CD4-positive, alpha-beta memory T cell (primary cell): ENCODE data around the gene CRYBA2. TPM values are rescaled to one million over a fixed set of nuclear protein-coding genes. Genes with fewer than 3 reads are reported as not detected.

Experiments used
- CTCF ChIA-PET: fragments of 350-600 bp; sonication (Branson Sonifier 250); formaldehyde crosslinking; loops from one replicate; lab custom pipeline; 2021; ENCODE audit warnings: inconsistent platforms; ENCODE audit not compliant: partially characterized antibody; lab: Charles Lee
- POLR2A ChIA-PET: fragments of 350-600 bp; sonication (Branson Sonifier 250); formaldehyde crosslinking; loops from one replicate; lab custom pipeline; 2021; ENCODE audit not compliant: partially characterized antibody; lab: Charles Lee
- DNase-seq, 5 donors: peaks; one replicate each; pipeline versions ENCODE4 v3.0.0 to v3.0.0-alpha.2; 2020 to 2022; ENCODE audit warnings: mixed read lengths in 1 of 5
- H3K27ac ChIP-seq: one replicate; pipeline ENCODE4 v1.7.0; 2013; ENCODE audit warnings: low read depth, low read length
- H3K27me3 ChIP-seq: 2 replicates; pipeline ENCODE4 v1.7.0; 2013; ENCODE audit warnings: mild to moderate bottlenecking, low read length, moderate library complexity; ENCODE audit not compliant: insufficient read depth
- H3K36me3 ChIP-seq: 2 replicates; pipeline ENCODE4 v1.7.0; 2013; ENCODE audit warnings: mild to moderate bottlenecking, low read length, moderate library complexity; ENCODE audit not compliant: insufficient read depth
- H3K4me1 ChIP-seq: 2 replicates; pipeline ENCODE4 v1.7.0; 2013; ENCODE audit warnings: mild to moderate bottlenecking, low read length, moderate library complexity; ENCODE audit not compliant: insufficient read depth
- H3K4me3 ChIP-seq, 2 donors: one replicate each; pipeline ENCODE4 v1.7.0; 2013; ENCODE audit warnings: low read length in 2 of 2, mild to moderate bottlenecking in 1 of 2
- H3K9me3 ChIP-seq, 2 donors: one replicate each; pipeline ENCODE4 v1.7.0; 2013; ENCODE audit warnings: low read length in 2 of 2, control low read depth in 1 of 2; ENCODE audit not compliant: control insufficient read depth in 1 of 2
- H3K27ac Mint-ChIP-seq, 7 donors: one replicate each; pipeline ENCODE4 v1.8.0; 2020 to 2021; ENCODE audit warnings: mixed read lengths in 7 of 7, mild to moderate bottlenecking in 6 of 7, inconsistent platforms in 3 of 7, moderate library complexity in 3 of 7
- H3K27me3 Mint-ChIP-seq, 2 donors: one replicate each; pipeline ENCODE4 v1.8.0; 2020 to 2021; ENCODE audit warnings: mixed read lengths in 2 of 2
- H3K36me3 Mint-ChIP-seq, 2 donors: one replicate each; pipeline ENCODE4 v1.8.0; 2020 to 2021; ENCODE audit warnings: mixed read lengths in 2 of 2, inconsistent platforms in 1 of 2, mild to moderate bottlenecking in 1 of 2
- H3K4me1 Mint-ChIP-seq, 4 donors: one replicate each; pipeline ENCODE4 v1.8.0; 2020 to 2021; ENCODE audit warnings: mixed read lengths in 4 of 4, mild to moderate bottlenecking in 1 of 4
- H3K4me3 Mint-ChIP-seq, 8 donors: one replicate each; pipeline ENCODE4 v1.8.0; 2020 to 2021; ENCODE audit warnings: mixed read lengths in 8 of 8, mild to moderate bottlenecking in 7 of 8, moderate library complexity in 6 of 8, inconsistent platforms in 3 of 8
- H3K9me3 Mint-ChIP-seq, 8 donors: one replicate each; pipeline ENCODE4 v1.8.0; 2020 to 2021; ENCODE audit warnings: mixed read lengths in 8 of 8, mild to moderate bottlenecking in 5 of 8, inconsistent platforms in 3 of 8, moderate library complexity in 1 of 8
- intact Hi-C: fragments of 100-400 bp; cut with micrococcal nuclease; formaldehyde crosslinking; loops from one replicate; pipeline ENCODE4 v1.15.1; 2023
- polyA plus RNA-seq, 2 donors: library from polyadenylated mRNA; unstranded; fragments of 300-500 nt; fragmentation: Illumina TruSeq; gene quantifications; one replicate each; pipeline ENCODE4 v1.2.3, GENCODE V29; 2021
- total RNA-seq, 2 experiments: library from RNA; stranded (reverse); gene quantifications; one replicate each; pipeline ENCODE4 v1.2.3, GENCODE V29; 2021

CRYBA2 gene
- total and polyA plus RNA-seq, 4 experiments from 2014 or later = not detected

DNA sequence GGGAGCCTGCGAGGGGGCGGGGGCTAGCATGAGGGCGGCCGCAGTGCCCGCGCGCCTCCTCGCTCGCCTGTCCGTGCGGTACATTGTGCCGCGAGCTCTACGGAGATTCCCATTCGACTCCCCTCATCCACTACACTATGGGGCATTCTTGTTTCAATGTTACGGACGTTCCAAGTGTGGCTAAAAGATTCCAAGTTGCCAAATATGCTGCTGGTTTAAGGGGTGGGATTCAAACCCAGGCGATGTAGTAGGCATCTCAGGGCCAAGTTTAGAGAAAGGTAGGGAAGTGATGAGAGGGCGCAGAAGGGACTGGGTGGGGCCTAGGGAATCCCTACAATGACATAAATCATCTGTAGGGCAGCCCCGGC, 10.0 kb upstream of the CRYBA2 start:
- peaks cover 41% of the 10 kb centered on the region for H3K27me3 ChIP-seq
- Mint-ChIP-seq H3K9me3 (peaks cover 0 to 3% (median 0%) of the 10 kb centered on the region in 8 donors), H3K36me3 (no peaks in the 10 kb centered on the region), H3K4me3 (peak overlapping the region; percentile 3 to 71 (median 62)), H3K27ac (peak overlapping the region in 2 of 7 donors; percentile 22 to 52), H3K4me1 (peaks cover 6 to 18% (median 10%) of the 10 kb centered on the region in 4 donors), H3K27me3 (peaks cover 48 to 58% of the 10 kb centered on the region in 2 donors)
- no peak overlapping the region for H3K27ac ChIP-seq
- no peak for DNase-seq
- ChIA-PET CTCF (interaction anchor here (1.0 to 1.4 kb wide), 3 partner anchors 8 to 155 kb away, joined by 3 to 5 read pairs (median 3); no protein-coding TSS in a partner anchor), POLR2A (no interaction called here)
- no peaks in the 10 kb centered on the region for H3K9me3 ChIP-seq
- no peak overlapping the region for H3K4me3 ChIP-seq
- H3K4me1 ChIP-seq = peaks cover 20% of the 10 kb centered on the region
- H3K36me3 ChIP-seq = no peaks in the 10 kb centered on the region
- intact Hi-C loops = loop anchor here (2.0 kb wide), 2 partner anchors 22 to 150 kb away; no protein-coding TSS in a partner anchor

DNA sequence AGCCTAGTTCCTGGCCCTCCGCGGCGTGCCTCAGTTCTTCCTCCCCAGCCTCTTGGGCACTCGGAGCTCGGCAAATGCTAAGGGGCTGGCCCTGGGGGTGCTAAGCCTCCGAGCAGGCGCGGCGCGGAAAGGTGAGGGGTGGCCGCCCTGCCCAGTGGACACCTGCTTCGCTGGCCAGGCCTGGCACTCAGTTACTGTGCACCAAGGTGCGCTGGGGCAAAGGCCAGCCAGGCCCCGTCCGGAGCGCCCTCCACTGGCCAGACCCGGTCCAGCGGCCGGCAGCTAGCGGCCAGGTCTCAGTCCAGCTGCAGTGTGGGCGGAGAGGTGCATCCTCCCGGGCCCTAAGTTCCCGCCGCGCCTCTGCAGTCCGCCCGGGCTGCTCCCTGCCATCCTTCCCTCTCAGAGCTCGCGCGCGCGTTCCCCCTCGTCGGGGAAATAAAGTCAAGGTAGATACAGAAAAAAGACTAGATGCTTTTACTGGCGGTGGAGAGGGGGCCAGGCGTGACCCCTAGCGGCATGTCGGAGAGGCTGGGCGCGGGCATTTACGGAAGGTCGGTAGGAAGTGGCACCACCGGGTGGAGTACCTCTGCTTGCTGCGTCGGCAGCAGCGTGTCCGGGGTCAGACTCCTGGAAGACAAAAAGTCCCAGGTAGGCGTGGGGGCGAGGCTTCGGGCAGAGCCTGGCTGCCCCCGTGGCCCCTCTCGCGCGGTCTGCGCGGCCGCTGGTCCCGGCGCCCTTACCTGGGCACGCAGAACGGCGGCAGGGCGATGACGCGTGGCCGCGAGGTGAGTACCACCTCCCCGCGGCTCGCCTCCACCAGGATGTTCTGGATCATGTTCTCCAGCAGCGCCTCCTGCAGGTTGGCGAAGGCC, 9.4 kb upstream of the CRYBA2 start:
- peaks cover 0 to 3% (median 0%) of the 10 kb centered on the region in 8 donors for H3K9me3 Mint-ChIP-seq
- peaks cover 47 to 60% of the 10 kb centered on the region in 2 donors for H3K27me3 Mint-ChIP-seq
- no peaks in the 10 kb centered on the region for H3K9me3 ChIP-seq
- peaks cover 6 to 18% (median 10%) of the 10 kb centered on the region in 4 donors for H3K4me1 Mint-ChIP-seq
- intact Hi-C loops = loop anchor here (2.0 kb wide), 2 partner anchors 22 to 150 kb away; no protein-coding TSS in a partner anchor
- no peaks in the 10 kb centered on the region for H3K36me3 ChIP-seq
- CTCF ChIA-PET = interaction anchor here (0.9 to 1.4 kb wide), 5 partner anchors 22 to 156 kb away, joined by 3 to 7 read pairs (median 3); no protein-coding TSS in a partner anchor
- peaks cover 20% of the 10 kb centered on the region for H3K4me1 ChIP-seq
- no peak overlapping the region for H3K27ac ChIP-seq
- POLR2A ChIA-PET = no interaction called here
- peak overlapping the region; percentile 51 to 84 (median 72) for H3K4me3 Mint-ChIP-seq
- DNase-seq = peak; percentile 37 to 65 (median 44)
- no peak overlapping the region for H3K27ac Mint-ChIP-seq
- H3K27me3 ChIP-seq = peaks cover 41% of the 10 kb centered on the region
- H3K36me3 Mint-ChIP-seq = no peaks in the 10 kb centered on the region
- H3K4me3 ChIP-seq = peak overlapping the region in 1 of 2 donors; percentile 32

- Histone ChIP-seq H3K27ac (no peak overlapping the region), H3K36me3 (no peaks in the 10 kb centered on the region), H3K4me1 (peaks cover 20% of the 10 kb centered on the region), H3K9me3 (no peaks in the 10 kb centered on the region), H3K4me3 (no peak overlapping the region), H3K27me3 (peaks cover 41% of the 10 kb centered on the region)
- DNase-seq = peak in 1 of 5 donors; percentile 52
- Mint-ChIP-seq H3K4me3 (peak overlapping the region in 6 of 8 donors; percentile 36 to 76 (median 56)), H3K36me3 (no peaks in the 10 kb centered on the region), H3K4me1 (peaks cover 6 to 18% (median 10%) of the 10 kb centered on the region in 4 donors), H3K27me3 (peaks cover 47 to 64% of the 10 kb centered on the region in 2 donors), H3K27ac (no peak overlapping the region), H3K9me3 (peaks cover 0 to 3% (median 0%) of the 10 kb centered on the region in 8 donors)
- POLR2A ChIA-PET = interaction anchor here (0.7 kb wide), 1 partner anchor 153 kb away, joined by 3 read pairs; no protein-coding TSS in a partner anchor
- CTCF ChIA-PET = interaction anchor here (0.9 to 1.2 kb wide), 4 partner anchors 21 to 156 kb away, joined by 3 to 7 read pairs (median 3); no protein-coding TSS in a partner anchor
- intact Hi-C loops = loop anchor here (2.0 kb wide), 2 partner anchors 21 to 149 kb away; no protein-coding TSS in a partner anchor
Observed at GRCh38 chr2:219001577-219002394, 8.6 kb upstream of the CRYBA2 start.

DNA sequence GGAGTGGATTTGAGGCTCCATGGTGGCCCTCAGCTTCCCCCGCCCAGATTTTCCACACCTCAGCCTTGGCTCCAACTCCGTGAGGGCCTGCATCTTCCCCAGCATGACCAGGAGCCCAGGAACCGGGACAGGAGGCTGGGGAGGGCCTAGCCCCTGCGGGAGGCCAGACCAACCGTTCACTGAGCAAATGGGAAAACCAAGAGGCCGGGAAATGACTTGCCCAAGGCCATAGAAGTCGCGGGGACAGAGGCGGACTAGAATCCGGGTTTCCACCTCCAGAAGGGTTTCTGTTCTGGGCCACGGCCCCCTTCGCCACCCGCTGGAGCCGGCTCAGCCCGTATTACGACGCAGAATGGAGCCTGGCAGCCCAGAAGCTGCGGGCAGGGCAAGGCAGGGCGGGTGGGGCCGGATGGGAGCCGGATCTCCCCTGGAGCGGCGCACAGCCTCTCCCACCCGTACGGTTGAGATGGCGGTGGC, 7.9 kb upstream of the CRYBA2 start:
- peaks cover 23% of the 10 kb centered on the region for H3K4me1 ChIP-seq
- Mint-ChIP-seq H3K27ac (peak overlapping the region in 1 of 7 donors; percentile 30), H3K36me3 (no peaks in the 10 kb centered on the region), H3K9me3 (peaks cover 0 to 3% (median 0%) of the 10 kb centered on the region in 8 donors), H3K4me3 (peak overlapping the region in 5 of 8 donors; percentile 21 to 66 (median 35)), H3K4me1 (peaks cover 6 to 18% (median 10%) of the 10 kb centered on the region in 4 donors), H3K27me3 (peaks cover 47 to 65% of the 10 kb centered on the region in 2 donors)
- intact Hi-C loops = no loop called here
- ChIA-PET POLR2A (interaction anchor here (0.7 kb wide), 1 partner anchor 153 kb away, joined by 3 read pairs; no protein-coding TSS in a partner anchor), CTCF (interaction anchor here (1.2 kb wide), 1 partner anchor 21 kb away, joined by 7 read pairs; no protein-coding TSS in a partner anchor)
- no peaks in the 10 kb centered on the region for H3K36me3 ChIP-seq
- no peaks in the 10 kb centered on the region for H3K9me3 ChIP-seq
- H3K27ac ChIP-seq = no peak overlapping the region
- no peak for DNase-seq
- H3K4me3 ChIP-seq = no peak overlapping the region
- H3K27me3 ChIP-seq = peaks cover 46% of the 10 kb centered on the region

DNA sequence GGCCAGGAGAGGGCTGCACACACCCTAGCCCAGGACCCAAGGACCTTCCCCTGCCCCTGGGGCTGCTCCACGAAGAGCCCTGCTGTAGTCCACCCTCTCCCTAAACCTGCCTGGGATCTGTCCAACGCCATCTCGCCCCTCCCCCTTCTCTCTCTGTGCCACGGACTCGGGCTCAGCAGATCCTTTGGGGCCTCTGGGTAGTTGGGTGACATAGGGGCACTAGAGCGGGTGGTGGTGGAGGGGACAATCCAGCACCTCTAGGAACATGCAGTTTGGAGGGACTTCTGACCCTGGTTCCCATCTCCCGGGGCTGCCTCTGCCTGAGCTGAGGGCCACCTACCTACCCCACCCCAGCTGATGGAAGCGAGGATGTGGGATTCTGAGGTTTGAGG, 7.3 kb upstream of the CRYBA2 start:
- peaks cover 50% of the 10 kb centered on the region for H3K27me3 ChIP-seq

GRCh38 chr2:218999881-219000568, 6.8 kb upstream of the CRYBA2 start:
- Mint-ChIP-seq H3K9me3 (peaks cover 0 to 3% (median 0%) of the 10 kb centered on the region in 8 donors), H3K36me3 (no peaks in the 10 kb centered on the region), H3K27me3 (peaks cover 53 to 65% of the 10 kb centered on the region in 2 donors), H3K4me1 (peaks cover 7 to 27% (median 15%) of the 10 kb centered on the region in 4 donors), H3K4me3 (peak overlapping the region in 2 of 8 donors; percentile 6 to 73), H3K27ac (no peak overlapping the region)
- H3K4me1 ChIP-seq = peaks cover 29% of the 10 kb centered on the region
- DNase-seq = no peak
- no peaks in the 10 kb centered on the region for H3K9me3 ChIP-seq
- intact Hi-C loops = no loop called here
- CTCF ChIA-PET = no interaction called here
- H3K27me3 ChIP-seq = peaks cover 55% of the 10 kb centered on the region
- no peak overlapping the region for H3K4me3 ChIP-seq
- POLR2A ChIA-PET = no interaction called here
- H3K27ac ChIP-seq = no peak overlapping the region
- no peaks in the 10 kb centered on the region for H3K36me3 ChIP-seq

More for the DNA sequence above, 7.3 kb upstream of the CRYBA2 start:
- Mint-ChIP-seq H3K9me3 (peaks cover 0 to 3% (median 0%) of the 10 kb centered on the region in 8 donors), H3K36me3 (no peaks in the 10 kb centered on the region), H3K27me3 (peaks cover 50 to 65% of the 10 kb centered on the region in 2 donors), H3K4me1 (peaks cover 7 to 22% (median 12%) of the 10 kb centered on the region in 4 donors), H3K27ac (peak overlapping the region in 1 of 7 donors; percentile 30), H3K4me3 (peak overlapping the region in 5 of 8 donors; percentile 21 to 66 (median 35))
- intact Hi-C loops = no loop called here
- no peaks in the 10 kb centered on the region for H3K9me3 ChIP-seq
- H3K4me1 ChIP-seq = peaks cover 29% of the 10 kb centered on the region
- no peak for DNase-seq
- CTCF ChIA-PET = no interaction called here
- no peak overlapping the region for H3K4me3 ChIP-seq
- H3K27ac ChIP-seq = no peak overlapping the region
- POLR2A ChIA-PET = no interaction called here
- H3K36me3 ChIP-seq = no peaks in the 10 kb centered on the region
